Panc1 (cell line): ENCODE measurements around the gene ZNF19. TPM values are rescaled to one million over a fixed set of nuclear protein-coding genes. Genes with fewer than 3 reads are reported as not detected.

Experiments
- ATAC-seq: fragments of 200-7000 bp; cut with Tn5 transposase; 2 replicates; pipeline ENCODE4 v1.9.1; 2020; ENCODE audit warnings: mild to moderate bottlenecking, moderate library complexity
- BruUV-seq: library from RNA; stranded (reverse); fragments of 400-500 nt; replicated peaks from 2 replicates; lab custom pipeline; 2021; lab: Mats Ljungman, UMichigan
- CTCF ChIA-PET: fragments of 300-600 bp; sonication (Branson Sonifier 250); formaldehyde crosslinking; loops from one replicate; lab custom pipeline; 2022; ENCODE audit warnings: antibody characterized with exemption; lab: Charles Lee
- POLR2A ChIA-PET: fragments of 300-600 bp; sonication (Branson Sonifier 250); formaldehyde crosslinking; loops from one replicate; lab custom pipeline; 2022; ENCODE audit warnings: antibody characterized with exemption; lab: Charles Lee
- DNase-seq: peaks from one replicate; pipeline ENCODE4 v3.0.0-alpha.2; 2010; ENCODE audit warnings: low read depth, low spot score
- H3K27ac ChIP-seq: 2 replicates; pipeline ENCODE4 v1.5.1; 2011; ENCODE audit warnings: mild to moderate bottlenecking, low read length, inconsistent platforms
- H3K27me3 ChIP-seq: fragments of 200-500 bp; sonication (Bioruptor generic); 2 replicates; pipeline ENCODE4 v1.6.0; 2014; ENCODE audit warnings: low read length, inconsistent platforms; ENCODE audit not compliant: control insufficient read depth, insufficient read depth
- H3K36me3 ChIP-seq: fragments of 200-500 bp; sonication (Bioruptor generic); 2 replicates; pipeline ENCODE4 v1.5.1; 2014; ENCODE audit warnings: inconsistent platforms, mild to moderate bottlenecking, low read length, moderate library complexity; ENCODE audit not compliant: control insufficient read depth, insufficient read depth
- H3K4me1 ChIP-seq: 2 replicates; pipeline ENCODE4 v1.5.1; 2011; ENCODE audit warnings: inconsistent platforms, mild to moderate bottlenecking, low read length, moderate library complexity; ENCODE audit not compliant: control insufficient read depth, insufficient read depth
- H3K4me3 ChIP-seq, 2 experiments: 2 replicates each; pipeline ENCODE4 v1.5.1; 2011 to 2012; ENCODE audit warnings: low read depth in 2 of 2, low read length in 2 of 2, mild to moderate bottlenecking in 2 of 2, inconsistent platforms in 1 of 2, moderate library complexity in 1 of 2
- H3K9me3 ChIP-seq: fragments of 200-500 bp; sonication (Bioruptor generic); 2 replicates; pipeline ENCODE4 v1.5.1; 2014; ENCODE audit warnings: low read depth, mild to moderate bottlenecking, inconsistent platforms, low read length, moderate library complexity; ENCODE audit not compliant: control insufficient read depth, insufficient read depth
- CTCF ChIP-seq: fragments of 450-650 bp; IDR thresholded peaks from 2 replicates; pipeline ENCODE4 v1.5.1; 2017; ENCODE audit warnings: mild to moderate bottlenecking
- POLR2AphosphoS5 ChIP-seq: IDR thresholded peaks from 2 replicates; pipeline ENCODE4 v1.6.1; 2012; ENCODE audit warnings: mild to moderate bottlenecking, low read depth, low read length, moderate library complexity
- REST ChIP-seq, 2 experiments: IDR thresholded peaks; 2 replicates each; pipeline ENCODE4 v1.6.1; 2011 to 2012; ENCODE audit warnings: low read depth in 2 of 2, control low read depth in 1 of 2, low read length in 1 of 2, mild to moderate bottlenecking in 1 of 2, moderate library complexity in 1 of 2; ENCODE audit not compliant: insufficient read depth in 1 of 2
- SIN3A ChIP-seq: IDR thresholded peaks from 2 replicates; pipeline ENCODE4 v1.6.1; 2012; ENCODE audit warnings: low read depth, mild to moderate bottlenecking, low read length, moderate library complexity, borderline replicate concordance; ENCODE audit not compliant: insufficient read depth
- TCF7L2 ChIP-seq: IDR thresholded peaks from 2 replicates; pipeline ENCODE4 v1.6.1; 2011; ENCODE audit warnings: mild to moderate bottlenecking, low read depth, low read length, inconsistent platforms
- in situ Hi-C: cut with HindIII; loops from 2 replicates; pipeline ENCODE4 v1.10.0; 2016; ENCODE audit warnings: low sequenced_read_pairs, low pct_unique_long_range_greater_than_20kb
- intact Hi-C: fragments of 100-400 bp; cut with micrococcal nuclease; formaldehyde crosslinking; loops from one replicate; pipeline ENCODE4 v1.10.0; 2022; ENCODE audit not compliant: unreplicated experiment
- total RNA-seq: library from RNA; stranded (reverse); gene quantifications from one replicate; pipeline ENCODE4 v1.2.1, GENCODE V29; 2021; ENCODE audit not compliant: unreplicated experiment

ZNF19 gene
- total RNA-seq, 1 experiment from 2014 or later = 2.5 TPM

GRCh38 chr16:71520550-71520949 lies 31.4 kb upstream of the ZNF19 start:
- no peaks in the 10 kb centered on the region for H3K9me3 ChIP-seq
- no peaks in the 10 kb centered on the region for H3K4me1 ChIP-seq
- no peak for DNase-seq
- intact Hi-C loops (no loop called here), in situ Hi-C loops (no loop called here)
- no peak overlapping the region for H3K4me3 ChIP-seq
- POLR2A ChIA-PET = no interaction called here
- TF ChIP-seq POLR2AphosphoS5 (no peak), SIN3A (no peak), REST (IDR thresholded peaks at IDR 0.05; ENCODE audit: insufficient read depth in 1 of 2, low read depth in 2 of 2, low read length in 1 of 2) (no peak), TCF7L2 (no peak), CTCF (no peak)
- BruUV-seq = no TSS peak
- no peak for ATAC-seq
- CTCF ChIA-PET = no interaction called here
- no peak overlapping the region for H3K27ac ChIP-seq
- H3K27me3 ChIP-seq = no peaks in the 10 kb centered on the region
- H3K36me3 ChIP-seq = no peaks in the 10 kb centered on the region

GRCh38 chr16:71515026-71515425 lies 25.9 kb upstream of the ZNF19 start:
- ATAC-seq (no peak), DNase-seq (no peak)
- ChIA-PET POLR2A (no interaction called here), CTCF (no interaction called here)
- Histone ChIP-seq H3K9me3 (no peaks in the 10 kb centered on the region), H3K27me3 (no peaks in the 10 kb centered on the region), H3K36me3 (no peaks in the 10 kb centered on the region), H3K4me1 (no peaks in the 10 kb centered on the region), H3K27ac (no peak overlapping the region), H3K4me3 (no peak overlapping the region)
- intact Hi-C loops = no loop called here
- in situ Hi-C loops = no loop called here
- TF ChIP-seq CTCF (no peak), TCF7L2 (no peak), POLR2AphosphoS5 (no peak), SIN3A (no peak), REST (IDR thresholded peaks at IDR 0.05; ENCODE audit: insufficient read depth in 1 of 2, low read depth in 2 of 2, low read length in 1 of 2) (no peak)
- BruUV-seq = no TSS peak
